HG03175 (cell line): ENCODE data around the gene EZH1.
"Not testable (repeated sequence)": the region's sequence is repeated elsewhere in the genome, so short reads cannot be mapped to it uniquely, and the experiment has no call there.

Experiments used
- ATAC-seq: cut with Tn5 transposase; IDR thresholded peaks from one replicate; pipeline ENCODE4 v1.9.1; 2021; ENCODE audit warnings: mild to moderate bottlenecking, moderate library complexity; ENCODE audit not compliant: unreplicated experiment

Gene EZH1

GRCh38 chr17:42773290-42774035 lies 28.6 kb upstream of the EZH1 start, which contains the start of gene VPS25:
TSS of gene VPS25 (plus strand) at chr17:42773449. CDS start at chr17:42773476, 27 bp downstream.
- ATAC-seq = peak; percentile 70

DNA sequence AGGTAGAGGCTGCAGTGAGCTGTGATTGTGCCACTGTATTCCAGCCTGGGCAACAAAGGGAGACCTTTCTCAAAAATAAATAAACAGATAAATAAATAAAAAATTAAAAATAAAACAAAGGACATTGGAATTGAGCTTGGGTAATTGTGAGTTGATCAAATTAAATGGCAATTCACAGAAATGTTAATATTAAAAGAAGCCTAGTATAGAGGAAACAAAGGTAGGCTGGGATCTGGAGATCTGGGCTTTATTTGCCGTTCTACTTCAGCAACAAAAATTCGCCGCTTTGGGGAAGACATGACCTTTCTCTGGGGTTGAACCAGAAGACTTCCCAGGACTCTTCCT lies 28.1 kb upstream of the EZH1 start:
- no peak for ATAC-seq

DNA sequence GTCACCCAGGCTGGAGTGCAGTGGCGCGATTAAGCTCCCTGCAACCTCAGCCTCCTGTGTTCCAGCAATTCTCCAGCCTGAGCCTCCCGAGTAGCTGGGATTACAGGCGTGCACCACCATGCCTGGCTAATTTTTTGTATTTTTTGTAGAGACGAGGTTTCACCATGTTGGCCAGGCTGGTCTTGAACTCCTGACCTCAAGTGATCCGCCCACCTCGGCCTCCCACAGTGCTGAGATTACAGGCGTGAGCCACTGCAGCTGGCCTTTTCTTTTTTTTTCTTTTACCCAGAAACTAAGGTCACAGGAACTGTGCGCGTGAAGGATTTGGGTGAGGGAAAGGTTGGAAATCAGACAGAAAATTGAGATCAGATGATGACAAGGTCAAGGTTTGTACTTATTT lies 25.1 kb upstream of the EZH1 start:
- not testable (repeated sequence) for ATAC-seq

GRCh38 chr17:42768006-42768405 lies 23.2 kb upstream of the EZH1 start:
- not testable (repeated sequence) for ATAC-seq

GRCh38 chr17:42767512-42767911 lies 22.7 kb upstream of the EZH1 start:
- ATAC-seq = no peak

DNA sequence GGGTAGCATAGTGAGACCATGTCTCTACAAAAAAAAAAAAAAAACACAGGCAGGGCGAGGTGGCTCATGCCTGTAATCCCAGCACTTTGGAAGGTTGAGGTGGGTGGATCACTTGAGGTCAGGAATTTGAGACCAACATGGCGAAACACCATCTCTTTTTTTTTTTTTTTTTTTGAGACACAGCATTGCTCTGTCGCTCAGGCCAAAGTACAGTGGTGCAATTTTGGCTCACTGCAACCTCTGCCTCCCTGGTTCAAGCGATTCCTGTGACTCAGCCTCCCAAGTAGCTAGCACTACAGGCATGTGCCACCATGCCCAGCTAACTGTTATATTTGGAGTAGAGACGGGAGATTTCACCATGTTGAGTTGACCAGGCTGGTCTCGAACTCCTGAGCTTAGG lies 21.3 kb upstream of the EZH1 start:
- ATAC-seq = no peak

- ATAC-seq = no peak
Observed at GRCh38 chr17:42761638-42762037, 16.8 kb upstream of the EZH1 start.

DNA sequence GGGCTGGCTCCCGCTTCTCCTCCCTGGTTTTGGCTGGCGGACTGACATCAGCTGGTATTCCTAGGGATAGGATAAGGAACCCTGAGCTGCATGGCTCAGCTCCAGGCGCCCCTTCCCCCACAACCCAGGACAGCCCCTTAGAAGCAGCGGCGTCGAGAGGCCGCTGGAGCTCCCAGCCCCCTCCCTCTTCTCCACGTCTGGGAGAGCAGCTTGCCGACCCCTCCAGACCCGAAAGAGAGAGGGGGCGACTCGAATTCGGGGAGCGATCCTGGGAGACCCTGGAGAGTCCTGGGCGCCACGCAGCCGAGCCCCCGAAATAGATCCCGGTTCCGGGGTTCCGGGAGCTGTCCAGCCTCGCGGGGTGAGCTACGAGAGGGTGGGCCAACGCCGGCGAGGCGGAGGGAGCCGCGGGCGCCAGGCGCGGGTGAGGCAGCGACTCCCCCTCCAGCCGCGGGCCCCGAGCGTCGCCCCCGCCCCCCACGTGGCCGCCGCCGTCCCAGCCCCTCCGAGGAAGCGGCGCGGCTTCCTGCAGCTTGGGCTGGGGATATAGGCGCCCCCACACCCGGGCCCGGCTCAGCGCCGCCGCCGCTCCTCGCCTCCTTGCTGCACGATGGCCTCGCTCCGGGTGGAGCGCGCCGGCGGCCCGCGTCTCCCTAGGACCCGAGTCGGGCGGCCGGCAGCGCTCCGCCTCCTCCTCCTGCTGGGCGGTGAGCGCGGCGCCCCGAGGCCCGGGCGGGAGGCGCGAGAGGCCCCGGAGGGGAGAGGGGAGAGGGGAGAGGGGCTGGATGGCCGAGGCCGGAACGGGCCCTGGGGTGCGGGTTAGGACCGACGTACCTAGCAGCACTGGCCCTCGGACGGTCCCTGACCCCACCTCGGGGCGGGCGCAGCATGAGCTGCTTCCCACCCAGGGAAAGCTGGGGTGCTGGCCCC lies 16.1 kb upstream of the EZH1 start, which contains the start of gene RAMP2:
Gene RAMP2 (plus strand): TSS at position 576 of the 930 bp plus-strand sequence. CDS start 35 bp downstream, at position 611.
- ATAC-seq = no peak

GRCh38 chr17:42759982-42760651 lies 15.3 kb upstream of the EZH1 start:
- ATAC-seq = no peak

DNA sequence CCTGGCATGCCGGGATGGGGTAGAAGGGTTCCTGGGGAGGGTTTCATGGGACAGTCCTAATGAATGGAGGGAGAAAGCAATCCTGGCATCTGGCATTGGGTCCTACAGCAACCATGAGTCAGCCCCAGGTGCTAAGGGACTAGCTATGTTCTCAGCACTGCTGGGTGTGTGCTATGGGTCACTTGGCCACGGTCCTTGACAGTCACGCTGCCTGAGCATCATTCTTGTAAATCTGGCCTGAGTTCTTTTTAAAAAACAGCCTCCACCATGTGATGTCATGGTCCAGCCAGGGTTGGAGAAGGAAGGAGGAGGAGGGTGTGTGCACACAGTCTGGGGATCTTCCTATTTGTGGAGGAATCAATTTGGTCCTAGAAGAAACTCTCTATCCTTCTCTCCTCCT lies 9.9 kb upstream of the EZH1 start:
- ATAC-seq = no peak

DNA sequence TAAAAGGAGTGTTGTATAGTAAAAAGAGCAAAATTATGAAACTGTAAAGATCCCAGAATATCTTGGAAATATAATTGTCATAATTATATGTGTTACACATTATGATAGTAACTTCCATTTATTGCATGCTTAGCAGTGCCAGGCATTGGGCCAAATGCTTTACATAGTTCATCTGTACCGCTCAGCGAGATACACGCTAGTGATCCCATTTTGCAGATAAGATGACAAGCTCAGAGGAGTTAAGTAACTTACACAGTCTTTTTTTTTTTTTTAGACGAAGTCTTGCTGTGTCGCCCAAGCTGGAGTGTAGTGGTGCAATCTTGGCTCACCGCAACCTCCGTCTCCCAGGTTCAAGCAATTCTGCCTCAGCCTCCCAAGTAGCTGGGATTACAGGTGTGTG lies 6.8 kb upstream of the EZH1 start:
- ATAC-seq = no peak

DNA sequence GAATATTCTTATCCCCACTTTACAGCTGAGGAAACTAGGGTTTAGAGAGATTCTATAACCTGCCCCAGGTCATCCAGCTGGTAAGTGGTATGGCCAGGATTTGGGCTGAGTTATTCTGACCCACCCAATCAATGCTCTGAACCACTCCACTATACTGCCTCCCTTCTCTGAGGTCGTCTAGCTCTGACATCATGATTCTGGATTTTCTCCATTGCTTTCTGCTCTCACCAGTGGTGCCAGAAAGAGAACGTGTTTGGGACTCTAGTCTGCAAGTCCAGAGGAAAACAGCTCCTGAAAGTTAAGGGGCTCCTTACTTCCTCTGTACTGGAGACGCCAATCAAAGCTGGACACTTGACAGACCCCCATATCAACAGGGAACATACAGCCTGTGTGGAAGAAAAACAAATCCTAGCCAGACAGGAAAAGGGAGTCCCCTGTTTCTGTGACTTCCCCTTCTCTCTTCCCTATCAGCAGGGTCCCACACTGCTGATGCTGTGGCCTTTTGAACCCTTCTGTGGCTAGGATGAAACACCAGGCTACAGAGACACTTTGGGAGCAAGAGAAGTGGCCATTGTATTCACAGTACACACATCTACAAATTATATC lies 6.0 kb upstream of the EZH1 start:
- no peak for ATAC-seq

GRCh38 chr17:42748908-42749798 lies 4.3 kb upstream of the EZH1 start:
- no peak for ATAC-seq

DNA sequence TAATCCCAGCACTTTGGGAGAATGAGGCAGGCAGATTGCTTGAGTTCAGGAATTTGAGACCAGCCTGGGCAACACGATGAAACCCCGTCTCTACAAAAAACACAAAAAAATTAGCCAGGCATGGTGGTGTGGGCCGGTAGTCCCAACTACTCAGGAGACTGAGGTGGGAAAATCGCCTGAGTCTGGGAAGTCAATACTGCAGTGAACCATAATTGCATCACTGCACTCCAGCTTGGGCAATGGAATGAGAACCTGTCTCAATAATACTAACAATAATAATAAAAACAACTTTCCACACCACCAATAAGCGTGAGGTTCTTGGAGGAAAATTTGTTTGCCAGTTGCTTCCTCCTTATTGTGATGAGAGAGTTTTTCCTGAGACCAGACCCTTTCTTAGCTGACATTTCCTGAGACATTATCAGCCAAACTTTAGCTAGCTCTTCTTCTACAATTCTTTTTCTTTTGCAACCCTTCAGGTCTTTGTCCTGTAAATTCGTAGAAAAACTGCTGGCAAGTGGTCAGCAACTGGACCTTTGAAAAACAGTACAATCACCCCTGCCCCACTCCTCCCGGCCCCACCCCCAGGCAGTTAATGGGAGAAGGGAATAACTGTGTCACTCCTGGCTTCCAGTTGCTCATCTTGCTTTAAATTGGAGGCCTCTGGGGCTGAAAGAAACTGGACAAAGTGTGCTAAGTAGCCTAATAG lies 3.5 kb upstream of the EZH1 start:
- ATAC-seq = no peak

DNA sequence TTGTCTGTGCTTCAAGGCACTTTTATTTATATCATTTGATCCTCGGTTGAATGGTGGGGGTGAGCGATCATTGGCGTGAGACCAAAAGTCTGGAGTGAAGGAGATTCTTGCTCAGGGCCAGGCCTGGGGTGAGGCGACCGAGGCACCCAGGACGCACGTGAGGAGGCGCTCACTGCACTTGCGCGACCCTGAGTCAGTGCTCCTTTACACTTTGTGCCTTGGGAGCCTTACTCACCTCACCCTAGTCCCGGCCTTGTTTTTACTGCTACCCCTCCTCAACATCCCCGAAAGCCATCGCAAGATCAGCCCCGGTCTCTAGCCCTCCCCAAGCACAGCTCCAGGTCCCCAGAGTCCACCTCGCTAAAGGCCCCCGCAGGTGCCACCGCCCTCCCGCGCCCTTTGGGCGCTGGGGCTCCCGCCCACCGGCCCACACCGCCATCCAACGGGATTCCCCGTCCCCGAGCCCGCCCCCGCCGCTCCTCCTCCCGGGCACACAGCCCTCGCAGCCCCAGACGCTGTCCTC lies 496 bp downstream of the EZH1 start:
- ATAC-seq = peak; percentile 56

DNA sequence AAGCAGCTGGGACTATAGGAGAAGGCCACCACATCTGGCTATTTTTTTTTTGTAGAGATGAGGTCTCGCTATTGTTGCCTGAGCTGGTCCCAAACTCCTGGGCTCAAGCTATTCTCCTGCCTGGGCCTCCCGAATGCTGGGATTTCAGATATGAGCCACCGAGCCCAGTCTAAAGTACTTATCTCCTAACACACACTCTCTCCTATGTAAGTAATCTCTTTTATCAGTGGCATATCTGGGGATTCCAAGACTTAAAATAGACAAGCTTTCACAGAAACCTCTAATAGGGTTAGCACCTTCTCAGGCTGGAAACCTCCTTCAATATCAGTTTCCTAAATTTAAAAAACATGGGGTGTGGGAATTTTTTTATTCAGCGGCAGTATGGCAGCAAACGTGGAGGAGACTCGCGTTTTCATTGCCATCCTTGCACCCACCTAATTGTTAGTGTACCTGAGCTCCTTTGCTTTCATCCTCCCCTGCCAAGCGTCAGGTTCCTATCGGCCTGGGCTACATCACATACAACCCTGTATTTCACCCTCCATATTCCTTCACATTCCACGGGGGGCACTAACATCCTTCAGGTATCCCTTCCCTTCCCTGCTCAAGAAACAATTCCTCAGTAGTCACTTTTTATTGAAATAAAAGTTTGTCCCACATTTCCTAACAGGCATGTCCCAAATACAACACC lies 1.1 kb downstream of the EZH1 start:
- ATAC-seq = no peak

GRCh38 chr17:42742916-42743315 lies 1.9 kb downstream of the EZH1 start:
- ATAC-seq = not testable (repeated sequence)

DNA sequence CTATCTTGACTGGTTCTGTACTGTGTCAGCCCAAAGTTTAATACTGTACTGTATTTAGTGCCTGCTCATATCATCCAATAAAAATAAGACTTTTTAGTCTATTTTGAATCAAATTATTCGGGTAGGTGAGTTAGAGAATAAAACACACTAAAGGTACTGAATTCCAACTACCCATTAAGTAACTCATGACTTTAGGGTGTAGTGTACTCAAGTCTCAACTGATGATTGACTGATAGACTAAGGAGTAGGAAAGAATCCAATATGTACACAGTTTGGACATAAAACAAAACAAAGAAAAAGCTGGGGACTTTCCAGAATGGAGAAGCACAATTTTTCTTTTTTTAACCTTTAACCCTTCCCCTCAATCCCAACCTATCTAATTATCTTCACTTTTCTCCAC lies 4.1 kb downstream of the EZH1 start:
- no peak for ATAC-seq

DNA sequence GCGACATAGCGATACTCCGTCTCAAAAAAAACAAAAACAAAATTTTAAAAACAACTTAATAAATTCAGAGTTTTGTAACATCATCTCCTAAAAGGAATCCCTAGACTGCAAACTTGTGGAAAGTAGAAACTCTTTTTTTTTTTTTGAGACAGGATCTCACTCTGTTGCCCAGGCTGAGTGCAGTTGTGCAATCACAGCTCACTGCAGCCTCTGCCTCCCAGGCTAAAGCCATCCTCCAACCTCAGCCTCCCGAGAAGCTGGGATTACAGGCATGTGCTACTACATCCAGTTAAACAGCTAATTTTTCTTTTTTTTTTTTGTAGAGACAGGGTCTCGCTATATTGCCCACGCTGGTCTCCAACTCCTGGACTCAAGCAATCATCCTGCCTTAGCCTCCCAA lies 19.7 kb downstream of the EZH1 start:
- ATAC-seq = no peak
